ENCODE data around the gene VAMP4. TPM values are rescaled to one million over a fixed set of nuclear protein-coding genes. Genes with fewer than 3 reads are reported as not detected.
A peak's percentile ranks its signal among the peaks of the same experiment; 100 is the strongest.

The VAMP4 gene
- total RNA-seq, 1 experiment from 2014 or later, result 4.2 TPM

GRCh38 chr1:171663036-171663853, 78.6 kb downstream of the VAMP4 start:
- no peaks in the 10 kb centered on the region for H3K9me3 ChIP-seq (ENCODE audit: control insufficient read depth, low read depth, low read length)
- H2BK120ac ChIP-seq (ENCODE audit: low read depth, low read length, poor library complexity, severe bottlenecking), result no peak overlapping the region
- no peak overlapping the region for H3K23ac ChIP-seq (ENCODE audit: insufficient read length, low read depth, low read length)
- no peak overlapping the region for H3K9ac ChIP-seq (ENCODE audit: extremely low read depth, insufficient read length, low read length)
- no peak overlapping the region for H2BK20ac ChIP-seq (ENCODE audit: low read depth, low read length, poor library complexity, severe bottlenecking)
- no peak overlapping the region for H2BK12ac ChIP-seq (ENCODE audit: insufficient read length, low read depth, low read length)
- no peak overlapping the region for H2BK5ac ChIP-seq (ENCODE audit: insufficient read length, low read length)
- no peaks in the 10 kb centered on the region; the same call in 1 of the 2 replicates for H3K4me1 ChIP-seq (ENCODE audit: insufficient read depth, low read length)
- H3K14ac ChIP-seq (ENCODE audit: insufficient read depth, low read length), result no peak overlapping the region
- TF ChIP-seq, protein P1, sequence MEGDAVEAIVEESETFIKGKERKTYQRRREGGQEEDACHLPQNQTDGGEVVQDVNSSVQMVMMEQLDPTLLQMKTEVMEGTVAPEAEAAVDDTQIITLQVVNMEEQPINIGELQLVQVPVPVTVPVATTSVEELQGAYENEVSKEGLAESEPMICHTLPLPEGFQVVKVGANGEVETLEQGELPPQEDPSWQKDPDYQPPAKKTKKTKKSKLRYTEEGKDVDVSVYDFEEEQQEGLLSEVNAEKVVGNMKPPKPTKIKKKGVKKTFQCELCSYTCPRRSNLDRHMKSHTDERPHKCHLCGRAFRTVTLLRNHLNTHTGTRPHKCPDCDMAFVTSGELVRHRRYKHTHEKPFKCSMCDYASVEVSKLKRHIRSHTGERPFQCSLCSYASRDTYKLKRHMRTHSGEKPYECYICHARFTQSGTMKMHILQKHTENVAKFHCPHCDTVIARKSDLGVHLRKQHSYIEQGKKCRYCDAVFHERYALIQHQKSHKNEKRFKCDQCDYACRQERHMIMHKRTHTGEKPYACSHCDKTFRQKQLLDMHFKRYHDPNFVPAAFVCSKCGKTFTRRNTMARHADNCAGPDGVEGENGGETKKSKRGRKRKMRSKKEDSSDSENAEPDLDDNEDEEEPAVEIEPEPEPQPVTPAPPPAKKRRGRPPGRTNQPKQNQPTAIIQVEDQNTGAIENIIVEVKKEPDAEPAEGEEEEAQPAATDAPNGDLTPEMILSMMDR (conservative IDR thresholded peaks at IDR 0.05), result no peak
- H3K4me1 Mint-ChIP-seq, result peaks cover 16% of the 10 kb centered on the region in 2 experiments
- H3K36me3 Mint-ChIP-seq (ENCODE audit: insufficient read depth in 1 of 3, low read depth in 3 of 3), result no peaks in the 10 kb centered on the region
- H3K4me3 Mint-ChIP-seq, result no peak overlapping the region
- H3K27me3 ChIP-seq (ENCODE audit: insufficient read depth, low read length), result no peaks in the 10 kb centered on the region
- no peak overlapping the region for H3K56ac ChIP-seq (ENCODE audit: insufficient read length, low read depth, low read length)
- H3K27me3 Mint-ChIP-seq (ENCODE audit: low read depth), result no peaks in the 10 kb centered on the region; the same call in 1 of the 2 replicates
- H3K79me2 ChIP-seq (ENCODE audit: insufficient read depth, low read length), result no peaks in the 10 kb centered on the region
- no peak overlapping the region for H3K18ac ChIP-seq (ENCODE audit: insufficient read length, low read depth, low read length)
- no peak for DNase-seq
- H4K8ac ChIP-seq (replicated peaks; ENCODE audit: insufficient read length, low read depth, low read length), result no peak overlapping the region
- H2AFZ ChIP-seq (ENCODE audit: low read length), result no peak overlapping the region
- H3K23me2 ChIP-seq (ENCODE audit: insufficient read length, low read depth, low read length, poor library complexity, severe bottlenecking), result no peaks in the 10 kb centered on the region
- no peaks in the 10 kb centered on the region for H3K79me1 ChIP-seq (ENCODE audit: insufficient read depth, low read depth, low read length, poor library complexity, severe bottlenecking)
- H4K91ac ChIP-seq (ENCODE audit: insufficient read length, low read depth, low read length), result no peak overlapping the region
- no peak overlapping the region for H3K4me2 ChIP-seq (ENCODE audit: insufficient read depth, insufficient read length, low read length)
- no peak overlapping the region for H2AK5ac ChIP-seq (ENCODE audit: insufficient read length, low read length)
- WGBS (ENCODE audit: extremely low coverage, insufficient read length, low lambda C conversion rate), result no CpG with 5 or more reads among the region's 7 CpGs
- H3K9me3 Mint-ChIP-seq, result no peaks in the 10 kb centered on the region; a peak in 1 of 5 replicates
- no peak overlapping the region for H3T11ph ChIP-seq (ENCODE audit: low read length)
- 0 out of 7 replicates have a peak overlapping the region, but pooled peaks of 1 of the 3 experiments have one; percentile 7 for H3K27ac Mint-ChIP-seq
- H3K27ac ChIP-seq (ENCODE audit: insufficient read length, low read depth, low read length), result no peak overlapping the region
- no peak overlapping the region for H3K4ac ChIP-seq (ENCODE audit: low read depth, low read length)
- no peak overlapping the region for H2BK15ac ChIP-seq (ENCODE audit: low read depth, low read length)
- no peak overlapping the region for H4K5ac ChIP-seq (ENCODE audit: insufficient read length, low read depth, low read length)
- no peaks in the 10 kb centered on the region for H4K20me1 ChIP-seq (ENCODE audit: control insufficient read depth, insufficient read depth, insufficient read length)
